ENCODE results near the gene BST1. TPM values are rescaled to one million over a fixed set of nuclear protein-coding genes. Genes with fewer than 3 reads are reported as not detected.

The BST1 gene
- total and polyA plus RNA-seq, 2 donors (not counting 3 experiments of a cell fraction or from before 2014, with no cell fraction given) = 10.7 to 14.0 TPM

DNA sequence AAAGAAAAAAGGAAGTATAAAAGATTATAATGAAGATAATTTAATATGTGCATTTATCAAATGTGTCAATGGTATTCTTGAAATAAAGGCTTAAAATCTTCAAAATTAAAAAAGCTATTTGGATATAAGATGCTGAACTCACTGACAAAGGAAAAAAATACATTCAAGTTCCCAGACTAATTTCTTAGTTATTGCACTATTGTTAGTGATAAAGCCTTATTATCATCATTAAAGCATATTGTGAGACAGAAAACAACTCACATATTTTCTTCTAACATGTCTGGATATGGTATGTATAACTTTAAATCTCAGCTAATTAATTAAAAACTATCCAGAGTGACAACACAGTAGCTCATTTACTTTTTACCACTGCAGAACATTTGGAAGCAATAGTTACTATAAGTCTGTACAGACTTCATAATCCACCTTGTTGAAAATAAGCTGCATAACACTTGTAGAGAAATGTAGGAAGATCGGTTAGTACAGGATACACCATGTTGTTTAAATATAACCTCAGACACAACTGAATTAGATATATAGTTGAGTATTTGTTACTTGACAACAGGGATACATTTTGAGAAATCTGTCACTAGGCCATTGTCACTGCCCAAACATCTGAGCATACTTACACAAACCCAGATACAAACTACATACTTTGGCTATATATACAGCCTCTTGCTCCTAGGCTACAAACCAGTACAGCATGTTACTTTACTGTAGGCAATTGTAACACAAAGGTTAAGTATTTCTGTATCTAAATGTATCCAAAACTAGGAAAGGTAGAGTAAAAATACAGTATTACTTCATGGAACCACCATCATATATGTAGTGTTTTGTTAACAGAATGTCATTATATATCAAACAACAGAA, 34.1 kb upstream of the BST1 start:
- ChIA-PET POLR2A (no interaction called here), CTCF (interaction anchor here (0.7 to 1.1 kb wide), 5 partner anchors 10 to 15 kb away, joined by 3 to 6 read pairs (median 3); partner anchors contain the start of gene FBXL5)
- no peaks in the 10 kb centered on the region for H3K27me3 ChIP-seq (ENCODE audit: control insufficient read depth in 2 of 2, insufficient read depth in 2 of 2, low read length in 2 of 2)
- dilution Hi-C loops (cut with MboI; ENCODE audit: extremely low pct_ligation_motif_present, low sequenced_read_pairs) = no loop called here
- TF ChIP-seq, protein P1, sequence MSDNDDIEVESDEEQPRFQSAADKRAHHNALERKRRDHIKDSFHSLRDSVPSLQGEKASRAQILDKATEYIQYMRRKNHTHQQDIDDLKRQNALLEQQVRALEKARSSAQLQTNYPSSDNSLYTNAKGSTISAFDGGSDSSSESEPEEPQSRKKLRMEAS (IDR thresholded peaks at IDR 0.05; ENCODE audit: insufficient read depth, insufficient read length) = no peak
- TF ChIP-seq POLR2A (IDR thresholded peaks at IDR 0.05; ENCODE audit: low read depth, low read length) (no peak), JUN (IDR thresholded peaks at IDR 0.05; ENCODE audit: borderline replicate concordance, insufficient read depth, insufficient read length, low read depth) (no peak), GATA2 (IDR thresholded peaks at IDR 0.05; ENCODE audit: insufficient read depth, insufficient read length, low read depth, low read length) (no peak), EZH2 (IDR thresholded peaks at IDR 0.05; ENCODE audit: borderline replicate concordance, low read depth, low read length, severe bottlenecking) (no peak), POLR2AphosphoS5 (IDR thresholded peaks at IDR 0.05; ENCODE audit: insufficient read depth, low read depth, low read length) (no peak), MYC (IDR thresholded peaks at IDR 0.05; ENCODE audit: low read depth, low read length) (no peak), FOS (IDR thresholded peaks at IDR 0.05; ENCODE audit: borderline replicate concordance, insufficient read depth, low read length) (no peak)
- TF ChIP-seq, protein P2, sequence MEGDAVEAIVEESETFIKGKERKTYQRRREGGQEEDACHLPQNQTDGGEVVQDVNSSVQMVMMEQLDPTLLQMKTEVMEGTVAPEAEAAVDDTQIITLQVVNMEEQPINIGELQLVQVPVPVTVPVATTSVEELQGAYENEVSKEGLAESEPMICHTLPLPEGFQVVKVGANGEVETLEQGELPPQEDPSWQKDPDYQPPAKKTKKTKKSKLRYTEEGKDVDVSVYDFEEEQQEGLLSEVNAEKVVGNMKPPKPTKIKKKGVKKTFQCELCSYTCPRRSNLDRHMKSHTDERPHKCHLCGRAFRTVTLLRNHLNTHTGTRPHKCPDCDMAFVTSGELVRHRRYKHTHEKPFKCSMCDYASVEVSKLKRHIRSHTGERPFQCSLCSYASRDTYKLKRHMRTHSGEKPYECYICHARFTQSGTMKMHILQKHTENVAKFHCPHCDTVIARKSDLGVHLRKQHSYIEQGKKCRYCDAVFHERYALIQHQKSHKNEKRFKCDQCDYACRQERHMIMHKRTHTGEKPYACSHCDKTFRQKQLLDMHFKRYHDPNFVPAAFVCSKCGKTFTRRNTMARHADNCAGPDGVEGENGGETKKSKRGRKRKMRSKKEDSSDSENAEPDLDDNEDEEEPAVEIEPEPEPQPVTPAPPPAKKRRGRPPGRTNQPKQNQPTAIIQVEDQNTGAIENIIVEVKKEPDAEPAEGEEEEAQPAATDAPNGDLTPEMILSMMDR (IDR thresholded peaks at IDR 0.05; ENCODE audit: extremely low read depth in 1 of 2, insufficient read depth in 1 of 2, low read depth in 1 of 2, low read length in 2 of 2) = no peak
- FAIRE-seq = no peak
- peak overlapping the region; percentile 19 for H2AFZ ChIP-seq (ENCODE audit: low read depth, low read length)
- peaks cover 35% of the 10 kb centered on the region for H3K4me1 ChIP-seq (ENCODE audit: control insufficient read depth, extremely low read depth, insufficient read depth, low read length)
- peak overlapping the region; percentile 2 for H3K4me2 ChIP-seq (ENCODE audit: insufficient read depth, low read length)
- no peaks in the 10 kb centered on the region for H3K9me3 ChIP-seq (replicated peaks; ENCODE audit: control insufficient read depth, insufficient read depth, low read length)
- H3K79me2 ChIP-seq (ENCODE audit: control insufficient read depth, insufficient read depth, low read length) = peaks cover 48% of the 10 kb centered on the region
- no peak overlapping the region for H3K27ac ChIP-seq (ENCODE audit: insufficient read depth, low read depth, low read length)
- DNase-seq (ENCODE audit: low read depth, low spot score) = peak; percentile 36
- no peak overlapping the region for H3K9ac ChIP-seq (replicated peaks; ENCODE audit: extremely low read depth, insufficient read depth, low read length)
- intact Hi-C loops (cut with micrococcal nuclease) = loop anchor here (1.0 kb wide), 1 partner anchor 8 kb away; no protein-coding TSS in a partner anchor
- no TSS peak for BruUV-seq (replicated peaks)
- no peaks in the 10 kb centered on the region for H3K9me1 ChIP-seq (replicated peaks; ENCODE audit: control insufficient read depth, extremely low read depth, insufficient read depth, low read length)
- H3K36me3 ChIP-seq (ENCODE audit: control insufficient read depth in 2 of 2, extremely low read depth in 1 of 2, insufficient read depth in 2 of 2, low read length in 2 of 2) = peaks cover 0 to 3% of the 10 kb centered on the region in 2 experiments
- no peaks in the 10 kb centered on the region for H4K20me1 ChIP-seq (replicated peaks; ENCODE audit: control insufficient read depth, extremely low read depth, insufficient read depth, low read length)
- H3K4me3 ChIP-seq (replicated peaks in 1 of 3; ENCODE audit: insufficient read depth in 1 of 3, low read depth in 1 of 3, low read length in 3 of 3) = no peak overlapping the region
